Measurements from ENCODE around the gene ARHGAP24.

The ARHGAP24 gene

GRCh38 chr4:85580489-85580888, 105.5 kb downstream of the ARHGAP24 start:
- DNase-seq (ENCODE audit: low read depth): no peak

- DNase-seq (ENCODE audit: low read depth): no peak
These were observed 113.0 kb downstream of the ARHGAP24 start for GRCh38 chr4:85587952-85588351.

DNA sequence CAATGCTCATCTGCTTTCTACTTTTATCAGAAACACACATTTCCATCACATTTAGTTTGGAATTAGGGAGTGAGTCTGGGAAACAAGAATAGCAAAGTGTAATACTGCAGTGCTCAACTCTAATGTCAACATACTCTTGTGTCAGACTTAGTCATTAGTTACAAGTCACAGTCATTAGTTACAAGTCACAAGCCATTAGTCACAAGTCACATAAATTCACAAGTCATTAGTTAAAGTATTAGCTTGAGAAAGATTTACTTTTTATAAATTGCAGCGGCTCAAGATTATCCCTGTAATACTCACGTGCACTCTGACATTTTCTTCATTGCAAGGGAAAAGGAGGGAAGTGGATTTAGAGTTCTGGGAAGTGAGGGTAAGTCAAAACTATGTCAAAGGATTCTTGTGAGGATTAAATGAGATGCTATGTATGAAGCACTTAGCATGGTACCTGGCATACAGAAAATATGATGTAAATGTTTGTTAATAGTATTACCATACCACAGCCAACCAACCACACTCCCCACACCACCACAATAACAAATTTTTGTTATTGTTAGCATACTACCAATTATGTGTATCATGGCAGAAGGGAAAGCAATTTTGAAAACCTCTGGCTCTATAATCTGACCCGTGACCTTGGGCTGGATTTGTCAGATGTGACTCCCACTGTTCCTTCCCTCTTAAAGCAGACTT, 116.6 kb downstream of the ARHGAP24 start:
- DNase-seq (ENCODE audit: low read depth): no peak

- DNase-seq (ENCODE audit: low read depth): no peak
These were observed 120.3 kb downstream of the ARHGAP24 start for GRCh38 chr4:85595098-85595775.

DNA sequence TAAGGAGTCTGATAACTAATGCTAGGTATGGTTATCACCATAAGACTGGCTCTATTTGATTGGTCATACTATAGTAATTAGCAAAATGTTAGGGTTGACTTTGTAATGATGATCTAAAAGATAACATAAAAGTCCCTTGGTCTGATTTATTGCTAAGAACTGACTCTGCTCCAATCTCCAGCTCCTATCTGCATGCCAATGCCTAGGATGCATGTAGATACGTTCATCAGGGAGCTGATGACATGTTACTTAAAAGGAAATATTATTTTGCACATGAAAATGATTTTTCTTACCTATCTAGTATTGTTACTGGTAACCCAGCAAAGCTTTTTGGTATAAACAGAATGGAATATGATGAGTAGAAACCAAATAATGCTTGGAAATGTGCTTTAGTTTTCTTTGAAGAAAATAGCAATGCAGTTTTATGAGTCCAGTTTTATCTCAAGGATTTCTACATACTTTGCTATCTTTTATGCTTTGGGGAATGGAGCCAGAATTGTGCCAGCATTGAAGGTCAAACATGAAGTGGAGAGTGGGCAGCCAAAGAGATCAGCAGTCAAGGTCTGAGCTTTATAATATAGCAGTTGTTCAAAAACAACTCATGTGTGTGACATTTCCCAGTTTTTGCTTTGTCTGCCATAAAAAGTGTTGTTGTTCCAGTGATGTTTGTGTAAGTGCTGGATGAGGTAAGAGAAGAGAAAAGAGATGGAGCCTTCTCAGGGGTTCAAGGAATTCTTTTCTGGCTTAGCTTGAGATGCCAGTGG, 121.0 kb downstream of the ARHGAP24 start:
- DNase-seq (ENCODE audit: low read depth): no peak

DNA sequence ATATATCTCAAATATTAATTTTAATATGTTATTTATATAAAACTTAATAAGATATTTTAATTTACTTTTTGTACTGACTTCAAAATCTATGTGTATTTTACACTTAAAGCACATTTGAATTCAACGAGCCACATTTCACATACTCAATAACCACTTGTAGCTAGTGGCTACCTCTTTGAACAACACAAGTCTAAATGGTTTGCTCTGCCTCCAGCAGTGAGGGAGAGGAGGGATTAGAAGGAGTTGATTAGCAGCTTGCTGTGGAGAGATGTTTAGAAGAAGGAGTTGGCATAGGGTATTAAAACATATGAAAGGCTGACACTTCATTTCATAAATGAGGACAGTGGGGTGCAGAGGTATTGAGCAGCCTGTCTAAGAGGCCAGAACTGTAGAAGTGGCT, 124.0 kb downstream of the ARHGAP24 start:
- no peak for DNase-seq (ENCODE audit: low read depth)

- DNase-seq (ENCODE audit: low read depth): no peak
These were observed 125.6 kb downstream of the ARHGAP24 start for GRCh38 chr4:85600501-85600900.

- no peak for DNase-seq (ENCODE audit: low read depth)
These were observed 128.7 kb downstream of the ARHGAP24 start for GRCh38 chr4:85603437-85604336.

DNA sequence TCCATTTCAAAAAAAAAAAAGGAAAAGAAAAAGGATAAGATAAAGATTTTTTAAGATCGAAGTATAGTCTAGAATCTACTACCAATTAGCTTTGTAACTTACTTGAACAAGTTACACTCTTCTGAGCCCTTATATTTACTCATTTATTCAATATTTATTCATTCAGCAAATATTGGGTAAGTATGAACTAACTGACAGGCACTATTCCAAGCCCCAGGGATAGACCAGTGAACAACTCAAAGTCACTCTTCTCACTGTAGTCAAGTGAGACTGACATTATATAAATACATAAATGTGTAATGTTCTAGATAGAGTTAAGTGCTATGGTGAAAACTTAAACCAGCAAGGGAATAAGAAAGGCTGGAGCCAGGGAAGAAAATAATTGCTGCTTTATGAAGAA, 131.6 kb downstream of the ARHGAP24 start:
- DNase-seq (ENCODE audit: low read depth): no peak

GRCh38 chr4:85607624-85608023, 132.7 kb downstream of the ARHGAP24 start:
- no peak for DNase-seq (ENCODE audit: low read depth)

GRCh38 chr4:85610450-85610849, 135.5 kb downstream of the ARHGAP24 start:
- no peak for DNase-seq (ENCODE audit: low read depth)

GRCh38 chr4:85611661-85612060, 136.7 kb downstream of the ARHGAP24 start:
- DNase-seq (ENCODE audit: low read depth): no peak

- DNase-seq (ENCODE audit: low read depth): no peak
These were observed 139.0 kb downstream of the ARHGAP24 start for GRCh38 chr4:85613901-85614300.

DNA sequence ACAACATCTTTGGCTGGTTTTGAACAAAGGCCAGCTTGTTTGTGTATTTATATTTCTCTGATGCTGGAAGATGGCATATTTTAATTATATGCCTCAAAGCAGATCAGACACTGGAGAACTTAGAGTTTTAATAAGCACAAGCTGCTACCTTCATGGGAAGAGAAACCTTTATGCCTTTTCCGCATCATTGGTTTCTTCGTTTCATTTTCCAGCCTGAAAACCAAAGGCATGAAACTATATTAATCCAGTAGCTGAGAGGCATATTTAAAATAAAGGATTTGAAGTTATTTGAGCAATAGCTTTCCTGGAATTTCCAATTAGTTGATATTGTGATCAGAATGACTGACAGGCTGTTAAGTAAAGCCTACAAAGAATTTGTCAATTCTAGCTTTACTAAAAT, 141.0 kb downstream of the ARHGAP24 start:
- DNase-seq (ENCODE audit: low read depth): no peak

DNA sequence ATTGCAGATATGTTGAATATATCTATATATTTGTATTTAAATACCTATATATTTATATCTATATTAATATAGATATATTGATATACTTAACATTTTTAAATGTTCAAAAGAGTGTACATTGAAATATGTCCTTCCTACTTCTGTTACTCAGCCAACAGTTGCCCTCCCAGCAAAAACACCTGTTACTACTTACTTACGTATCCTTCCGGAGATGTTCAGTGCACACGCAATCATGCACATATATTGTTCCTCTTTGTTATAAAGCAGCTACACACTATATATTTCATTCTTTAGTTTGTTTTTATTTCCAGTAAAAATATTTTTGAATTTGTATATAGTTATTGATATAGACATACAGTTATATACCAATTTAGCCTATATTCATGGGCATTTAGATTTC, 142.3 kb downstream of the ARHGAP24 start:
- DNase-seq (ENCODE audit: low read depth): no peak

GRCh38 chr4:85632981-85633380, 158.0 kb downstream of the ARHGAP24 start:
- DNase-seq (ENCODE audit: low read depth): no peak

DNA sequence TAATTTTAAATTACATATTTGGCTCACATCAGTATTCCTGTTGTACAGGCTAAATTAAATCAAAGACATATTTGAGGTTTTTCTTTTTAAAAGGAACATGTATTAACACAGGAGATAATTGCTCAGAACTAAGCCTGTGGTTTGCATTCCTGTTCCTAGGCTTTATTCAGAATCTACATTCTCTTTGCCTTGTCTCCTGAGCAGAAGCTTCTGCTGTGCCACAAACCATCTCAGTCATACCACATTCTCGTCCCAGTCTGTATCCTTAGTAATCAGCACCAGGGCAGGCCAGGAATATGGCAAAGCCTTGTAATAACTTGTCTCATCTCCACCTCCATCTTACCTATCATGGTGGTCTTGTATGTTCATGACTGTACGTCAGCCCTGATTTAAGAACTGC, 162.8 kb downstream of the ARHGAP24 start:
- DNase-seq (ENCODE audit: low read depth): no peak

DNA sequence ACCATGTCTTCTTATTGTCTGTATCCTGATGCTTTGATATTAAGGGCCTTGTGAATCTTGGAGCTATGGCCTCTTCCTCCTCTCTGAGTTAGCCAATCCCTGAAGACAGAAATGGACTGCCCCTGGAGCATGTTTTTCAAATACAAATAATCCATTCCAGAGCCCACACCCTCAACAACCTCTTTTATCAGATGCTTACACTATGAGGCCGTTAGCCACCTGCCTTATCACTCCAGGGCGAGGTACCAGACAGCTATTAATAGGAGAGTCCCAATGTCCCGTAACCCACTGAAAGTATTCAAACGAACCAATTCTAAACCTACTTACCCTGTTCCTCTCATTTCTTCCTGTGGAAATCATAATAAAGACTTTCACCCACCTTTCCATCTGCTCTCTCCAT, 165.0 kb downstream of the ARHGAP24 start:
- DNase-seq (ENCODE audit: low read depth): no peak

- no peak for DNase-seq (ENCODE audit: low read depth)
These were observed 167.6 kb downstream of the ARHGAP24 start for GRCh38 chr4:85642356-85643100.

DNA sequence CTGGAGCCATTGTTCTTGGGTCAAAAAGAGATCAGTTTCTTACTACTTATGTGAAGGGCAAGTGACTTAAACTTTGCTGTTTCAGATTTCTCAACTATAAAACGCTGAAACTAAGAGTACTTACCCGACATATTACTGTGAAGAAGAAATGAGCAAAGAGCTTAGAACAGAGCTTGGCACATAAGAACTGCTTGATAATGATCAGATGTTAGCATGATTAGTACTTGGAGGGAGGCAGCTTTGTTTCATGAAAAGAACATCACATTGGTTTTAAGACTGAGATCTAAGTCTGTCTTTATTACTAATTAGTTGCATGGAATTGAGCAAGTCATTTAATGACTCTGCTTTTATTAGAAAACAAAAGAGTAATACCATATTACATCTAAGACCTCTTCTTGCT, 169.1 kb downstream of the ARHGAP24 start:
- DNase-seq (ENCODE audit: low read depth): no peak

DNA sequence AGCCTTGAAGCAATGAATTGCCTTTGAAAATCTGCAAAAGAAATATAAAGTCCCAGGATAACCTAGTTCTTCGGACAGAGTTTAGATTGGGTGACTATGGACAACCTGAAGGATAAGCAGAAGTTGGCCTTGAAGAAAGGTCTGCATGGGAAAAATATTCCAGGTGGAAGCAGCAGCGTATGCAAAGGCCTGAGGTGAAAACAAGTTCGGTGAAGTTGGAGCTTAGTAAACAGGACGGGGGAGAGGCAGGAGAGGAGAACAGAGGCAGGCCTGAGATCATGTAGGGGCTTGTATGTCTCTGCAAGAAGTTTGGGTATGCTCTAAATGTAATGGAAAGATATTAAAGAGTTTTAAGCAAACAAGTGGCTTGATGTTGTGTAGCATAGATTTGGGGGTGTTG, 176.0 kb downstream of the ARHGAP24 start:
- no peak for DNase-seq (ENCODE audit: low read depth)
